Epithelial cell of proximal tubule (primary cell): Measurements from ENCODE around the gene SEC16B. TPM values are rescaled to one million over a fixed set of nuclear protein-coding genes. Genes with fewer than 3 reads are reported as not detected.

Source experiments
- DNase-seq: peaks from one replicate; pipeline ENCODE4 v3.0.0-alpha.2; 2011; ENCODE audit warnings: low read depth
- H3K4me3 ChIP-seq: 2 replicates; pipeline ENCODE4 v1.5.1; 2011; ENCODE audit warnings: low read depth, mild to moderate bottlenecking, low read length
- total RNA-seq: library from RNA; depleted of rRNA; stranded (reverse); fragments of >200 nt; gene quantifications from 2 replicates; pipeline ENCODE4 v1.2.3, GENCODE V29; 2015
- TF ChIP-seq, protein P1 (sequence below): conservative IDR thresholded peaks from 2 replicates; pipeline ENCODE4 v1.5.1; 2012; ENCODE audit warnings: low read depth, mild to moderate bottlenecking, low read length

SEC16B gene
- total RNA-seq, 1 donor from 2014 or later, result 0.17 TPM

DNA sequence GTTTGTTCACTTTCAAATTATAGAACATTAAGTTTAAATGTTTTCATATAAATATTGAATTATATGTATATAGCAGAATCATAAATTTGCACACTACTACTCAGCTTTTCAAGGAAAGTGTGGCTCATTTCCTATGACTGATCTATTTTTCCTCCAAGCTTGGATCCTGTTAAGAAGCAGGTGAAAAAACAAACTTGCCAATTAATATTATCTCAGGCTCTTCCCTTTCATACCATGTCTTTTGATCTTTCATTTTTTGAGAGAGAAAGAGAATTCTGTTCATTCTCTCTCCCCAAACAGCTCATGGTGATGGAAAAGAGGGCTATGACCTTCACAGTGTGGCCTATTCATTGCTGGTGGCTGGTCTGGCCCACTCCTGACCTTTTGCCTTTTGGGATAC is 43.7 kb downstream of the SEC16B start:
- TF ChIP-seq, protein P1, sequence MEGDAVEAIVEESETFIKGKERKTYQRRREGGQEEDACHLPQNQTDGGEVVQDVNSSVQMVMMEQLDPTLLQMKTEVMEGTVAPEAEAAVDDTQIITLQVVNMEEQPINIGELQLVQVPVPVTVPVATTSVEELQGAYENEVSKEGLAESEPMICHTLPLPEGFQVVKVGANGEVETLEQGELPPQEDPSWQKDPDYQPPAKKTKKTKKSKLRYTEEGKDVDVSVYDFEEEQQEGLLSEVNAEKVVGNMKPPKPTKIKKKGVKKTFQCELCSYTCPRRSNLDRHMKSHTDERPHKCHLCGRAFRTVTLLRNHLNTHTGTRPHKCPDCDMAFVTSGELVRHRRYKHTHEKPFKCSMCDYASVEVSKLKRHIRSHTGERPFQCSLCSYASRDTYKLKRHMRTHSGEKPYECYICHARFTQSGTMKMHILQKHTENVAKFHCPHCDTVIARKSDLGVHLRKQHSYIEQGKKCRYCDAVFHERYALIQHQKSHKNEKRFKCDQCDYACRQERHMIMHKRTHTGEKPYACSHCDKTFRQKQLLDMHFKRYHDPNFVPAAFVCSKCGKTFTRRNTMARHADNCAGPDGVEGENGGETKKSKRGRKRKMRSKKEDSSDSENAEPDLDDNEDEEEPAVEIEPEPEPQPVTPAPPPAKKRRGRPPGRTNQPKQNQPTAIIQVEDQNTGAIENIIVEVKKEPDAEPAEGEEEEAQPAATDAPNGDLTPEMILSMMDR, result no peak
- no peak overlapping the region for H3K4me3 ChIP-seq
- DNase-seq, result no peak

DNA sequence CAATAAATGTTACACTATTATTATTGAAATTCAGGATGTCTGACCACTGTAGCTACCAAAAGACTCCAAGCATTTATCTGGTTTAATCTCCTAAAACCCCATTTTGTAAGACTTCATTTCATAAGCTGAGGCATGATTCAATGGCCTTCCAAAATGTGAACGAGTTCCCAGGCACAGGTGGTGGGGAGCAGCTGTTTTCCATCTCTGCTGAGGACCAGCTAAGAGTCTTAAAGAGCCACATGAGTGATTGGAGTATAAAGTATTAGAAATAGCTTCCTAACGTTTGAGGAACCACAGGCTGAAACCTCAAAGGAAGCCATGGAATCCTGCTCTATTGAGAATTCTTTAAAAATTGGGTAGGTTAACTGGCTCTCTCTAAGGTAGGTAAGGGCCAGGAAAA is 44.9 kb downstream of the SEC16B start:
- H3K4me3 ChIP-seq, result no peak overlapping the region
- TF ChIP-seq, protein P1, result no peak
- DNase-seq, result no peak

DNA sequence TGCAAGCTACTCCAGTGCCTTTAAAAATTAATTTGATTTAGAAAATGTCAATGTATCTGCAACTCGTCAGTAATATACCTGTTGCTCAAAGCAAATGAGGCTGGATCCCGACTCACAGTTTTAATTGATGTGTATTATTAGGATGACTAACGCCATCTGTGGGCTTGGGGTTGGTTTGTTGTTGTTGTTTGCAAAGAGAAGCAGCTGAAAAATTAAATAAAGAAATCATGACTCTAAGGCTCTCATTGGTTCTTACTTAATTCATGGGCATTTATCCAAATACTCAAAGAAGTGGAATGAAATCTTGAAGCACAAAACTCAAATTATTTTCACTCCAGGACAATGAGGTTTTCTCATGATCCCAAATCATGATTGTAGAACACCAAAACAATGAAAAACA is 46.4 kb downstream of the SEC16B start:
- TF ChIP-seq, protein P1, result no peak
- H3K4me3 ChIP-seq, result no peak overlapping the region
- DNase-seq, result no peak

DNA sequence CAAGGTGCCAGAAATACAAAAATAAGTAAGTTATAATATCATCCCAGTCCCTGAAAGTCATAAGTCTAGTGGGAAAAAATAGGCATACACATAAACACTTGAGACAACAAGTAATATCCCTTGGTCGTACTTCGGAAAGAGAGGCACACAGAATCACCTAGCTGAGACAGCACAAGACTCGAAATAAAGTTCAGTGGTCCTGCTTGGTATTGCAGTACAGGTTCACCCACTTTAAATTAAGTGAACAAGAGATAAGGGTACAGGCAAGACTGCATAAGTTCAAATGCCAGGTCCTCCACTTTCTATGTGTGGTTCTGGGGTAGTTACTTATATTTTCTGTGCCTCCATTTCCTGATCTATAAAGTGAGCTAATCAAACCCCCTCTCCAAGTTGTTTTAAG is 47.6 kb downstream of the SEC16B start:
- TF ChIP-seq, protein P1, result no peak
- DNase-seq, result no peak
- H3K4me3 ChIP-seq, result no peak overlapping the region

DNA sequence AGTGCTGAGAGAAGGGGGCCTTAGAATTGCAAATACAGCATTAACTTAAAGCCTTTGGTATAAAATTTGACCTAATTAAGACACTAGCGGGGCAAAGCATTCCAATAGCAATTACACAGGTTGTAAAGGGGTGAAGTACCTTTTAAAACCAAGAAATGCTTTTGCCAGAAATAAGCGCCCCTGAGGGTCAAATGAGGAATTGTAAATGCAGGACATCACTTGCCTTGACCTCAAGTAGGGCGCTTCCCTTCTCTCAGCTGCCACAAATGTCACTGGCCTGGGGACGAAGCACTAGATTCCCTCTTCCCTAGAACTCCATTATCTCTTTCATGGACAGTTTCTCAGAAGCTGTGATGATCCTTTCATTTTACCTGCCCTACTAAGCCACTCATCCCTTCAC is 48.3 kb downstream of the SEC16B start:
- DNase-seq, result no peak
- no peak overlapping the region for H3K4me3 ChIP-seq
- TF ChIP-seq, protein P1, result no peak

DNA sequence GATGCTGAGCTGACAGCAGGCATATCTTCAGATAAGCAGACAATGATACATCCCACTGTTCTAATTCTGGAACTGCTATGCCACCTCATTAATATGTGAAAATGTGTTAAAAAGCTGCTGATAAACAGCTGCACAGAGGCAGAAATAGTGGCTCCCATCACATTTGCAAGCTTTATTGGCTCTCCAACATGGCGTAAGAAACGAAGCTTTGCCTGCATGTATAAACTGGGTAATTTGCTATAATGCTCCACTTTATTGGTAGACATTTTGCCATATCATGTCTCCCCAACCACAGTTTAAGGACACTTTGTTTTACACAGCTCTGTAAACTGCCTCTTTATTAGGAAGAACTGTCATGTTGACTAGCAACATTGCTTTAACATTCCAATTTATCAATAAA is 49.8 kb downstream of the SEC16B start:
- TF ChIP-seq, protein P1, result no peak
- no peak overlapping the region for H3K4me3 ChIP-seq
- no peak for DNase-seq

DNA sequence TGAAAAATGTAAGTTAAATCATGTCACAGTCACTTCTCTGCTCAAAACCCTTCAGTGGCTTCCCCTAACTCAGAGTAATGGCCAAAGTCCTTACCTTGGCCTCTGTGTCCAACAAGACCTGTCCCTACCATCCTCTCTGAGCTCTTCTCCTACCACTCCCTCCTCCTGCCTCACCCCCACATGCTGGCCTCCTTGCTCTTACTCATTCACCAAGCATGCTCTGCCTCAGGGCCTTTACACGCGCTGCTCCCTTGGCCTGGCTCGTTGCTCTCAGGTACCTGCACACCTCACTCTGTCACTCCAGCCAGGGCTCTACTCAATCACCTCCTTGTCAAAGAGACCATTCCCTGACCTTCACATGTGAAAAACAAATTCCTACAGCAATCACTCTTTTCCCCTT is 54.2 kb downstream of the SEC16B start:
- TF ChIP-seq, protein P1, result no peak
- no peak for DNase-seq

More for the DNA sequence above, 54.2 kb downstream of the SEC16B start:
- no peak overlapping the region for H3K4me3 ChIP-seq
